Measurements from ENCODE around the gene PC. TPM values are rescaled to one million over a fixed set of nuclear protein-coding genes. Genes with fewer than 3 reads are reported as not detected.
A peak's percentile ranks its signal among the peaks of the same experiment; 100 is the strongest.

Gene PC
- total and polyA plus RNA-seq, 9 of the 15 experiments (the other 6 are each of a cell fraction or from before 2014, with no cell fraction given) = 0.94 to 38.0 (median 8.7) TPM

DNA sequence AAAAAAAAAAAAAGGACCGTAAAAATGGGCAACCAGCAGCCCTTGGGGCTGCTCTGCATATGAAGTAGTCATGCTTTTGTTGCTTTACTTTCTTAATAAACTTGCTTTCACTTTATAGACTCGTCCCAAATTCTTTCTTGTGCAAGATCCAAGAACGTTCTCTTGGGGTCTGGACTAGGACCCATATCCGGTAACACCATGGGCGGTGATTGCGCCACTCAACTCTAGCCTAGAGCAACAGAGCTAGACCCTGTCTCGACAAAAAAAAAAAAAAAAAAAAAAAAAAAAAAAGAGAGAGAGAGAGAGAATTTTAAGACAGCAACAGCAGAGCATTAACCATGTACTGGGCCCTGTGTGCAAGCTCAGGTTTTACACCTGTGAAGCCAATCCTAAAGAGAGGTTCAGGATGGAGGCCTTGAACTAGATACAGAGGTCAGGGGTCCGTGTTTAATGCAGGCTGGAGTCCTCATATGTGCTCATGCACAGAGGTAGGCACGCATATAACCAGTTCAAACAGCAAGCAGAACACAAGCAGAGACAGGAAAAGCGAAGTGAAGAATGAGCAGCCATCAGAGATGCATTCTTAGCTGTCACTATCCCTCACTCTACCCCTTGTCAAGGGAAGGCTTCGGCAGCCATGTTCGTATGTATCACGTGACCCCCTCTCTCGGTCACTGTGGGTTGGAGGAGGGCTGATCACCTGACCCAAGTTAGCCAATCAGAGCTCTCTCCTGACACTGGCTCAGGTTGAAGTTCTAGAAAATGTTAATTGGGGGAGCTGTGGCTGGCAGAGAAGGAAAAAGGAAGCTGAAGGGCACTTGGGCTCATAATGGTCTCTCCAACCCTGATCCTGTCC, 48.1 kb upstream of the PC start (continued):
- TF ChIP-seq, protein P1, sequence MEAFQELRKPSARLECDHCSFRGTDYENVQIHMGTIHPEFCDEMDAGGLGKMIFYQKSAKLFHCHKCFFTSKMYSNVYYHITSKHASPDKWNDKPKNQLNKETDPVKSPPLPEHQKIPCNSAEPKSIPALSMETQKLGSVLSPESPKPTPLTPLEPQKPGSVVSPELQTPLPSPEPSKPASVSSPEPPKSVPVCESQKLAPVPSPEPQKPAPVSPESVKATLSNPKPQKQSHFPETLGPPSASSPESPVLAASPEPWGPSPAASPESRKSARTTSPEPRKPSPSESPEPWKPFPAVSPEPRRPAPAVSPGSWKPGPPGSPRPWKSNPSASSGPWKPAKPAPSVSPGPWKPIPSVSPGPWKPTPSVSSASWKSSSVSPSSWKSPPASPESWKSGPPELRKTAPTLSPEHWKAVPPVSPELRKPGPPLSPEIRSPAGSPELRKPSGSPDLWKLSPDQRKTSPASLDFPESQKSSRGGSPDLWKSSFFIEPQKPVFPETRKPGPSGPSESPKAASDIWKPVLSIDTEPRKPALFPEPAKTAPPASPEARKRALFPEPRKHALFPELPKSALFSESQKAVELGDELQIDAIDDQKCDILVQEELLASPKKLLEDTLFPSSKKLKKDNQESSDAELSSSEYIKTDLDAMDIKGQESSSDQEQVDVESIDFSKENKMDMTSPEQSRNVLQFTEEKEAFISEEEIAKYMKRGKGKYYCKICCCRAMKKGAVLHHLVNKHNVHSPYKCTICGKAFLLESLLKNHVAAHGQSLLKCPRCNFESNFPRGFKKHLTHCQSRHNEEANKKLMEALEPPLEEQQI (IDR thresholded peaks at IDR 0.05) = peak; percentile 83; the same call in 1 of the 2 replicates
- TF ChIP-seq ERF (CRISPR knock-in tag; IDR thresholded peaks at IDR 0.05) = 0 out of 2 replicates have a peak, but pooled peaks have one; percentile 31
- TF ChIP-seq, protein P2, sequence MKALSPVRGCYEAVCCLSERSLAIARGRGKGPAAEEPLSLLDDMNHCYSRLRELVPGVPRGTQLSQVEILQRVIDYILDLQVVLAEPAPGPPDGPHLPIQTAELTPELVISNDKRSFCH (CRISPR knock-in tag; IDR thresholded peaks at IDR 0.05) = no peak
- TF ChIP-seq, protein P2 (tag; IDR thresholded peaks at IDR 0.05) = peak; percentile 63; the same call in 1 of the 2 replicates
- TF ChIP-seq, protein P3, sequence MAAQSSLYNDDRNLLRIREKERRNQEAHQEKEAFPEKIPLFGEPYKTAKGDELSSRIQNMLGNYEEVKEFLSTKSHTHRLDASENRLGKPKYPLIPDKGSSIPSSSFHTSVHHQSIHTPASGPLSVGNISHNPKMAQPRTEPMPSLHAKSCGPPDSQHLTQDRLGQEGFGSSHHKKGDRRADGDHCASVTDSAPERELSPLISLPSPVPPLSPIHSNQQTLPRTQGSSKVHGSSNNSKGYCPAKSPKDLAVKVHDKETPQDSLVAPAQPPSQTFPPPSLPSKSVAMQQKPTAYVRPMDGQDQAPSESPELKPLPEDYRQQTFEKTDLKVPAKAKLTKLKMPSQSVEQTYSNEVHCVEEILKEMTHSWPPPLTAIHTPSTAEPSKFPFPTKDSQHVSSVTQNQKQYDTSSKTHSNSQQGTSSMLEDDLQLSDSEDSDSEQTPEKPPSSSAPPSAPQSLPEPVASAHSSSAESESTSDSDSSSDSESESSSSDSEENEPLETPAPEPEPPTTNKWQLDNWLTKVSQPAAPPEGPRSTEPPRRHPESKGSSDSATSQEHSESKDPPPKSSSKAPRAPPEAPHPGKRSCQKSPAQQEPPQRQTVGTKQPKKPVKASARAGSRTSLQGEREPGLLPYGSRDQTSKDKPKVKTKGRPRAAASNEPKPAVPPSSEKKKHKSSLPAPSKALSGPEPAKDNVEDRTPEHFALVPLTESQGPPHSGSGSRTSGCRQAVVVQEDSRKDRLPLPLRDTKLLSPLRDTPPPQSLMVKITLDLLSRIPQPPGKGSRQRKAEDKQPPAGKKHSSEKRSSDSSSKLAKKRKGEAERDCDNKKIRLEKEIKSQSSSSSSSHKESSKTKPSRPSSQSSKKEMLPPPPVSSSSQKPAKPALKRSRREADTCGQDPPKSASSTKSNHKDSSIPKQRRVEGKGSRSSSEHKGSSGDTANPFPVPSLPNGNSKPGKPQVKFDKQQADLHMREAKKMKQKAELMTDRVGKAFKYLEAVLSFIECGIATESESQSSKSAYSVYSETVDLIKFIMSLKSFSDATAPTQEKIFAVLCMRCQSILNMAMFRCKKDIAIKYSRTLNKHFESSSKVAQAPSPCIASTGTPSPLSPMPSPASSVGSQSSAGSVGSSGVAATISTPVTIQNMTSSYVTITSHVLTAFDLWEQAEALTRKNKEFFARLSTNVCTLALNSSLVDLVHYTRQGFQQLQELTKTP (IDR thresholded peaks at IDR 0.05; ENCODE audit: low read depth in 1 of 2, partially characterized antibody in 2 of 2) = peak in 1 of 2 experiments; percentile 83
- TF ChIP-seq, protein P4, sequence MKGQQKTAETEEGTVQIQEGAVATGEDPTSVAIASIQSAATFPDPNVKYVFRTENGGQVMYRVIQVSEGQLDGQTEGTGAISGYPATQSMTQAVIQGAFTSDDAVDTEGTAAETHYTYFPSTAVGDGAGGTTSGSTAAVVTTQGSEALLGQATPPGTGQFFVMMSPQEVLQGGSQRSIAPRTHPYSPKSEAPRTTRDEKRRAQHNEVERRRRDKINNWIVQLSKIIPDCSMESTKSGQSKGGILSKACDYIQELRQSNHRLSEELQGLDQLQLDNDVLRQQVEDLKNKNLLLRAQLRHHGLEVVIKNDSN (CRISPR knock-in tag; IDR thresholded peaks at IDR 0.05) = peak; percentile 99
- peak; percentile 74 for TF ChIP-seq C11orf30 (IDR thresholded peaks at IDR 0.05; ENCODE audit: low read depth)
- TF ChIP-seq, protein P5, sequence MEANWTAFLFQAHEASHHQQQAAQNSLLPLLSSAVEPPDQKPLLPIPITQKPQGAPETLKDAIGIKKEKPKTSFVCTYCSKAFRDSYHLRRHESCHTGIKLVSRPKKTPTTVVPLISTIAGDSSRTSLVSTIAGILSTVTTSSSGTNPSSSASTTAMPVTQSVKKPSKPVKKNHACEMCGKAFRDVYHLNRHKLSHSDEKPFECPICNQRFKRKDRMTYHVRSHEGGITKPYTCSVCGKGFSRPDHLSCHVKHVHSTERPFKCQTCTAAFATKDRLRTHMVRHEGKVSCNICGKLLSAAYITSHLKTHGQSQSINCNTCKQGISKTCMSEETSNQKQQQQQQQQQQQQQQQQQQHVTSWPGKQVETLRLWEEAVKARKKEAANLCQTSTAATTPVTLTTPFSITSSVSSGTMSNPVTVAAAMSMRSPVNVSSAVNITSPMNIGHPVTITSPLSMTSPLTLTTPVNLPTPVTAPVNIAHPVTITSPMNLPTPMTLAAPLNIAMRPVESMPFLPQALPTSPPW (CRISPR knock-in tag; IDR thresholded peaks at IDR 0.05) = 0 out of 2 replicates have a peak, but pooled peaks have one; percentile 25
- TF ChIP-seq L3MBTL2 (IDR thresholded peaks at IDR 0.05) = peak; percentile 50
- peak; percentile 69; the same call in 1 of the 2 replicates for TF ChIP-seq SREBF1 (IDR thresholded peaks at IDR 0.05; ENCODE audit: borderline replicate concordance, low read depth, low read length)
- peak; percentile 99 for TF ChIP-seq RAD51 (IDR thresholded peaks at IDR 0.05; ENCODE audit: borderline replicate concordance, low read depth)
- TF ChIP-seq ZNF584 (CRISPR knock-in tag; IDR thresholded peaks at IDR 0.05; ENCODE audit: low read depth) = peak; percentile 43; the same call in 1 of the 2 replicates
- TF ChIP-seq HMG20A (CRISPR knock-in tag; conservative IDR thresholded peaks at IDR 0.05) = no peak
- 0 out of 2 replicates have a peak, but pooled peaks have one; percentile 15 for TF ChIP-seq FOSL1 (tag; conservative IDR thresholded peaks at IDR 0.05)
- TF ChIP-seq NR4A1 (CRISPR knock-in tag; IDR thresholded peaks at IDR 0.05) = no peak
- 0 out of 2 replicates have a peak, but pooled peaks have one; percentile 41 for TF ChIP-seq NR4A1 (tag; IDR thresholded peaks at IDR 0.05)
- TF ChIP-seq HDGF (IDR thresholded peaks at IDR 0.05) = no peak
